Prostate gland (tissue), 2 donors: Measurements from ENCODE around the gene LRRC23.
"Not testable (repeated sequence)": the region's sequence is repeated elsewhere in the genome, so short reads cannot be mapped to it uniquely, and the experiment has no call there.

Experiments used
- CTCF ChIP-seq, 4 experiments: fragments of 200-600 bp in 2 of 4; fragments of 450-650 bp in 2 of 4; sonication (generic) in 2 of 4; IDR thresholded peaks; 1 replicate in 3 of 4; 2 replicates in 1 of 4; pipeline ENCODE4 v1.5.1; 2016 to 2019; ENCODE audit warnings: antibody characterized with exemption in 4 of 4, mild to moderate bottlenecking in 2 of 4, moderate library complexity in 2 of 4
- POLR2A ChIP-seq: fragments of 450-650 bp; IDR thresholded peaks from one replicate; pipeline ENCODE4 v1.6.1; 2016; ENCODE audit warnings: antibody characterized with exemption, mild to moderate bottlenecking

DNA sequence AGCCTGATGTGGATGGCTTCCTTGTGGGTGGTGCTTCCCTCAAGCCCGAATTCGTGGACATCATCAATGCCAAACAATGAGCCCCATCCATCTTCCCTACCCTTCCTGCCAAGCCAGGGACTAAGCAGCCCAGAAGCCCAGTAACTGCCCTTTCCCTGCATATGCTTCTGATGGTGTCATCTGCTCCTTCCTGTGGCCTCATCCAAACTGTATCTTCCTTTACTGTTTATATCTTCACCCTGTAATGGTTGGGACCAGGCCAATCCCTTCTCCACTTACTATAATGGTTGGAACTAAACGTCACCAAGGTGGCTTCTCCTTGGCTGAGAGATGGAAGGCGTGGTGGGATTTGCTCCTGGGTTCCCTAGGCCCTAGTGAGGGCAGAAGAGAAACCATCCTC, 34.3 kb upstream of the LRRC23 start:
- not testable (repeated sequence) for TF ChIP-seq CTCF (IDR thresholded peaks at IDR 0.05); POLR2A
